ENCODE results near the gene TXNL1.

TXNL1 gene

DNA sequence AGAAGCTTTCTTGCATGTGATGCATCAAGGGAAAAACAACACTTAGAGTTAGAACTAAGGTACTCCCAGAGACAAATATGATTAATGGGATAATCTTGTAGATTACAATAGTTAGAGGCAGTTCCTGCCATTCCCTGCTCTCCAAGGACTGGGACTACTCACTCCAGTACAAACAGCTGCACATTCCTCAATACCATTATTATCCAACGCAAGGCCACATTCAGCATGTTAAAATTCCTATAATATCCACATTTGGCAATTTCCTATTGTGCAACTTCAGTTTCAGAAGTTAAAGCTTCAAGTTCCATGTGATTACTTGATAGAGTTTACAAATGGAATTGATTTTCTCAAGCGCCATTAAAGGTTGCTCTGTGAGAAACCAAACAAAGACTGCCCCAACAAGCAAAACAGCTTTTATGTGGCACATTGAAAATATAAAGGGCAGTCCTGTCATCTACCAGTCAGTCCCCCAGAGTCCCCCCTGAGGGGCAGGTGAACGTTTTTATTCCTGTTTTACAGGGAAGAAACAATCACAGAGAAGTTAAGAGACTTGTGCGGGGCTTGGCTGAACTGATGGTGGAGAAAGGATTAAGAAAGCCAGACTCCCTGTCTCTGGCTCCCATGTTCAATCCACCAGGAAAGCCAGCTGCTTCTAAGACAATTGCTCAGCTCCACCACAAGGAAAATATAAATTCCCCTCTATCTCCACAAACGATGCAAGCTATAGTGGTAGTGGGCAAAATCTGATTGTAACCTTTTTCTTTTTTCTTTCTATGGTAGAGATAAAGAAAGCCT is 72.6 kb downstream of the TXNL1 start:
- DNase-seq, result no peak

DNA sequence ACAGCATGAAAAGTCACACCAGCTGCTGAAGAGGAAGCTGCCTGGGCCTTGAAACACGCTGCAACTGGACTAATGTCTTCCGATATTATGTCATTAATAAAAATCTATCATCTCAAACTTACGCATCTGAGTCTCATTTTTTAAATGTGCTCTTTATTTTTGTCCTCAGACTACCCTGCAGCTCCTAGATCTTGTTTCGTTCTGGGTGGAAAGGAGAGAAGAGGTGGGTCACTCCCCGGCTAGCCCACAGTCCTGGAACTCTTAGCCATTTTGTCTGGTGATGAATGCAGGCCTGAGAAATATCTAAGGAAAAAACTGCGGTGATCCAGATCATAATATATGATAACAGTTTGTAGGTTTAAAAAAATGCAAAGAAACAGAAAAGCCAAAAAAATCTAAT is 73.3 kb downstream of the TXNL1 start:
- no peak for DNase-seq

DNA sequence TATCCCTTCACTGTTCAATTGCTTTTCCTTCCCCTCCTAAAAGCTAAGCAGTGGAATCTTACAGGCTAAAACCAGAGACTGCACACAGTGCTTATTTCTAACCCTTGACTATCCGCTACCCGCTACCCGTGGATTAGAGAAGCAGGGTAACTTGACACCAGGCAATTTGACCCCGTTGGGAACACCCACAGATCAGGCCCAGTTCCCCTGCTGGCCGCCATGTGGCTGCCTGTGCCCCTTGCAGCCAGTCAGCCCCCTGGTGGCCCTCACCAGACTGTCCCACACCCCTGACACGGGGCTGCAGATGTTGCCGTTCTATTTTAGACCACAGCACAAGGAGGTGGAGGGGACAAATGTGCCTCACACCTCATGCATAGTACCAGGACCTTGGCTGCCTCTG is 74.8 kb downstream of the TXNL1 start:
- no peak for DNase-seq

DNA sequence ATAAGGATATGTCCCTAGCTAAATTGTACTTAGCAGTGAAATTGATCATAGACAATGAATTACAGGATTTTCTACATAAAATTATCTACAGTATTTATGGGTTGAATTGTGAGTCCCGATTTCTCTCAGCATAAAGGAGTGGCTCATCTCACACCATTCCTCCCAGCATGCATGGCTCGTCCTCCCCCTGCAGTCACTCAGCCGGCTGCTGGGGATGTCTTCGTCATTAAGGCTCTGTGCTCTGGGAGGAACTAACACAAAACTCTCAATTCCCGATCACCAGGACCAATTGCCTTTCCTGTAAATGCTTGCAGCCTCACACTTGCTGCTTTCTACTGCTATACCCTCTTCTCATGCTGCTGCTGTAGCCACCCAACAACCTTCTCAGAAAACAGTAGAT is 75.9 kb downstream of the TXNL1 start:
- DNase-seq, result no peak

DNA sequence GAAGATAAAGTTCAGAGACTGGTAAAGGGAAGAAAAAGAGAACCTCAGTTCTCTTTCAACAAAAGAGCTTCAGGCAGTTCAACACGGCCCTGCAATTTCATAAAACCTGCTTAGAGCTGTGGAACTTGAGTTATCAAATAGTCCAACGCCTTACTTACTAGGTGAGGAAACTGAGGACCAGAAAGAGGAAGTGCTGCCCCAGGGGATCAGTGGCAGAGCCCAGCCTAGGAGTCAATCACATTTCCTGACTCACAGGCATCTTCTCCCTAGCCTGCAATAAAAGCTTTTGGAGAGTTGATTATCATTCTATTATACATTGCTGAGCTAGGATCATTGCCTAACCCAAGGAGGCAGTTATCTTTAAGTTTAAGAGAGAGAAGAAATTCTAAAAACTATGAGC is 77.4 kb downstream of the TXNL1 start:
- DNase-seq, result no peak

DNA sequence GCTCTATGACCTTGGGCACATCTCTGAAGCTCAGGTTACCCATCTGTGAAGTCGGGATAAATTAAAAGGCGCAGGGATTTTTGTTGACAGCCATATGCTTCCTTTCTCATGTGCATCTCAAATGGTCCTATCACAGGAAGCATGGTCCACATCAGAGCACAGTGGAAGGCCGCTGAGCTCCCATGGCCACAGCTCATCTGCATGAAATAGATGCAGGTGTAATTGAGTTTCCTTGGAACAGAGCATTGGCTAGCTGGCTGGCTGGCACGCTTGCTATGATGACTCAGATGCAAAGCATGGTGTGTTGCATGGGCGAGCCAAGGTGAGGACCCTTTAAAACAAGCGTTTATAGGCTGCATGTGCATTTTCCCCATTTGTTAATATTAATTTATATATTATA is 79.3 kb downstream of the TXNL1 start:
- DNase-seq, result no peak

DNA sequence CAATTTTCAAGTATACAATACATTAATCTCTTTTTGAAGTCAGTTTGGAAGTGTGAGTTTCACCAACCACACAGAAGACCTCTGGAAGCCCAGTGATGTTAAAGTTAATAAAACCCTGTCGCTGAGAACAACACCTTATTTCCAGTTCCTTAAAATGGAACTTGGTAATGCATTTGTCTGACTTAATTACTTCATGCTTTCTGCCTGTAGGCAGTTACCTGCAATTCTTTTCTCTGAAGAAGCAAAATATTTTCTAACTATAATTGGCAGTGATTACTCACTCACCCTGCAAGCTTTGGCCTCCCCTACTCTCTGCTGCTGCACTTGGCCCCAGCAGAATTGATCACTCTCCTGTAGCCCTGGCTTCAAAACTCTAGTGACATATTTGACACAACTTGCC is 81.5 kb downstream of the TXNL1 start:
- no peak for DNase-seq

DNA sequence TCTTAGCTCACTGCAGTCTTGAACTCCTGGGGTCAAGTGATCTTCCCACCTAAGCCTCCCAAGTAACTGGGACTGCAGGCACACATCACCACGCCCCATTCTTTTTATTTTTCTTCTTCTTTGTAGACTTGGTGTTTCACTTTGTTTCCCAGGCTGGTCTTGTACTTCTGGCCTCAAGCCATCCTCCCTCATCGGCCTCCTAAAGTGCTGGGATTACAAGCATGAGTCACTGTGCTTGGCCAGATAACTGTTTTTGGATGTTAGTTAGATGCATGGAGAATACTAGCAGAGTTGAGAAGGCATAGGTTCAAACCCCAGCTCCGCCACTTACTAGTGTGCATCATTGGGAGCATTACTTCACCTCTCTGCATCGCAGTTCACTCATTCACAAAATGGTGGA is 88.3 kb downstream of the TXNL1 start:
- no peak for DNase-seq
